ENCODE measurements around the gene CCDC88B.
"Not testable (repeated sequence)": the region's sequence is repeated elsewhere in the genome, so short reads cannot be mapped to it uniquely, and the experiment has no call there.

Gene CCDC88B

DNA sequence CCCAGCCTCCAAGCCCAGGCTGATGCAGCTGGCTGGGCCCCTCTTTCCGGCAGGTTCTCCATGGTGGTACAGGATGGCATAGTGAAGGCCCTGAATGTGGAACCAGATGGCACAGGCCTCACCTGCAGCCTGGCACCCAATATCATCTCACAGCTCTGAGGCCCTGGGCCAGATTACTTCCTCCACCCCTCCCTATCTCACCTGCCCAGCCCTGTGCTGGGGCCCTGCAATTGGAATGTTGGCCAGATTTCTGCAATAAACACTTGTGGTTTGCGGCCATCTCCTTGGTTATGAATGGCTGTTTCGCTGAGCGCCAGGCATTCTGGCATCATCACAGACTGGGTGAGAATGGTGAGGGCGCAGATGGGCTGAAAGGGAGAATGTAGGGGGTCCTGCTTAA is 18.5 kb upstream of the CCDC88B start:
- Mint-ChIP-seq H3K27ac (no peak overlapping the region), H3K4me3 (no peak overlapping the region), H3K27me3 (ENCODE audit: low read depth, poor library complexity) (no peaks in the 10 kb centered on the region), H3K36me3 (ENCODE audit: low read depth) (peaks cover 11% of the 10 kb centered on the region), H3K9me3 (no peaks in the 10 kb centered on the region), H3K4me1 (peaks cover 46% of the 10 kb centered on the region)
- TF ChIP-seq, protein P1, sequence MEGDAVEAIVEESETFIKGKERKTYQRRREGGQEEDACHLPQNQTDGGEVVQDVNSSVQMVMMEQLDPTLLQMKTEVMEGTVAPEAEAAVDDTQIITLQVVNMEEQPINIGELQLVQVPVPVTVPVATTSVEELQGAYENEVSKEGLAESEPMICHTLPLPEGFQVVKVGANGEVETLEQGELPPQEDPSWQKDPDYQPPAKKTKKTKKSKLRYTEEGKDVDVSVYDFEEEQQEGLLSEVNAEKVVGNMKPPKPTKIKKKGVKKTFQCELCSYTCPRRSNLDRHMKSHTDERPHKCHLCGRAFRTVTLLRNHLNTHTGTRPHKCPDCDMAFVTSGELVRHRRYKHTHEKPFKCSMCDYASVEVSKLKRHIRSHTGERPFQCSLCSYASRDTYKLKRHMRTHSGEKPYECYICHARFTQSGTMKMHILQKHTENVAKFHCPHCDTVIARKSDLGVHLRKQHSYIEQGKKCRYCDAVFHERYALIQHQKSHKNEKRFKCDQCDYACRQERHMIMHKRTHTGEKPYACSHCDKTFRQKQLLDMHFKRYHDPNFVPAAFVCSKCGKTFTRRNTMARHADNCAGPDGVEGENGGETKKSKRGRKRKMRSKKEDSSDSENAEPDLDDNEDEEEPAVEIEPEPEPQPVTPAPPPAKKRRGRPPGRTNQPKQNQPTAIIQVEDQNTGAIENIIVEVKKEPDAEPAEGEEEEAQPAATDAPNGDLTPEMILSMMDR (IDR thresholded peaks at IDR 0.05): no peak
- DNase-seq: no peak

DNA sequence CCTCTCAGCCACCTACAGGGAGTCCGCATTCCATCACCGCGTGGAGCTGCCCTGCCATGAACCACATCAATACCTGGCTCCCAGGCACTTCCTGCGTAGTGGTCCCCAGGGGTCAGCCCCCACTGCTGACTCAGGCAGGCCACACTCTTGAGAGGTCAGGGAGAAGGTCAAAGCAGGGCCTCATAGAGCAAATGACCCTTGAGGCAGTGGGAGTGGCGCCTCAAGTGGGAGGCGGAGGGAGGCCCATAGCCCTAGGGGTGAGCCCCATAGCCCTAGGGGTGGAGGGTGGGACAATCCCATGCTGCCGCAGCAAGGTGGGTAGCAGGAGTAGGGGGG is 17.1 kb upstream of the CCDC88B start:
- Mint-ChIP-seq H3K27me3 (ENCODE audit: low read depth, poor library complexity) (peaks cover 1% of the 10 kb centered on the region), H3K4me3 (no peak overlapping the region), H3K4me1 (peaks cover 38% of the 10 kb centered on the region), H3K36me3 (ENCODE audit: low read depth) (peaks cover 11% of the 10 kb centered on the region), H3K27ac (no peak overlapping the region), H3K9me3 (no peaks in the 10 kb centered on the region)
- TF ChIP-seq, protein P1 (IDR thresholded peaks at IDR 0.05): no peak
- no peak for DNase-seq

DNA sequence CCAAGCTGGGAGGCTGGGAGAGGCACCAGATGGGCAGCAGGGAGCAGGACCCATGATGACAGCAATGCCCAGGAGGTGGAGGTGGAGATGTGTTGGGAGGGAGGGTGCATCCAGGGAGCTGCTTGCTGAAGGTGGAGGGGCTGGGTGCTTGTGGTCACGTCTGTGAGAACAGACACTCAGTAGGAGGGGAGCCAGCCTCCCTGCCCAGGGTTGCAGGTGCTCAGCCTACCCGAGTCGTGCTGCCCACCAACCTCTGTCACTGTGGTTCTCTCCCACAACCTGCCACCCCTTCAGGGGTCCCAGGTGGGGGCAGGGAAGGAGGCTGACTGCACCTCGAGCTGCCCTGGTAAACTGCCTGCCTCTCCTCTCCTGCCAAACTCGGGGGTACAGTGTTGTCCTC is 16.6 kb upstream of the CCDC88B start:
- TF ChIP-seq, protein P1 (IDR thresholded peaks at IDR 0.05): no peak
- Mint-ChIP-seq H3K36me3 (ENCODE audit: low read depth) (peaks cover 11% of the 10 kb centered on the region), H3K4me1 (peaks cover 38% of the 10 kb centered on the region), H3K9me3 (no peaks in the 10 kb centered on the region), H3K27ac (peak overlapping the region; percentile 74), H3K27me3 (ENCODE audit: low read depth, poor library complexity) (peaks cover 3% of the 10 kb centered on the region), H3K4me3 (no peak overlapping the region)
- no peak for DNase-seq

DNA sequence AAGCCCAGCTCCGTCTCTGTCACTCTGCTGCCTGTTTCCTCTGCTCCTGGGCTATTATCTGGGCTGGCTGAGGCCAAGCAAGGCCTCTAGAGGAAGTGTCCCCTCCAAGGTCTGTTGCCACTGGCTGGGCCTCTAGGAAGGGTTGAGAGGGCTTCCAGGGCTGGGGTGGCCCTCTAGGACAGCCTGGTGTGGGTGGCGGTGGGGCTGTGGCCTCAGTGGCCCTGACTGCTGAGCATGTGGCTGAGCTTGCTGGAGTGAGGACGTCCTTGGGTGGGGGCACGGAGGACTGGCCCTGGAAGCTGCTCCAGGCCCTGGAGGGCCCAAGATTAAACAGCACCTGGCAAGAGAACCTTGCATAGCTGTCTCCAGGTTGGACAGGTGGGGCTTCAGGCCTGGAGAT is 16.0 kb upstream of the CCDC88B start:
- peaks cover 11% of the 10 kb centered on the region for H3K36me3 Mint-ChIP-seq (ENCODE audit: low read depth)
- DNase-seq; H3K27ac Mint-ChIP-seq; H3K9me3 Mint-ChIP-seq; H3K4me3 Mint-ChIP-seq; H3K27me3 Mint-ChIP-seq (ENCODE audit: low read depth, poor library complexity): not testable (repeated sequence)
- peaks cover 37% of the 10 kb centered on the region for H3K4me1 Mint-ChIP-seq

DNA sequence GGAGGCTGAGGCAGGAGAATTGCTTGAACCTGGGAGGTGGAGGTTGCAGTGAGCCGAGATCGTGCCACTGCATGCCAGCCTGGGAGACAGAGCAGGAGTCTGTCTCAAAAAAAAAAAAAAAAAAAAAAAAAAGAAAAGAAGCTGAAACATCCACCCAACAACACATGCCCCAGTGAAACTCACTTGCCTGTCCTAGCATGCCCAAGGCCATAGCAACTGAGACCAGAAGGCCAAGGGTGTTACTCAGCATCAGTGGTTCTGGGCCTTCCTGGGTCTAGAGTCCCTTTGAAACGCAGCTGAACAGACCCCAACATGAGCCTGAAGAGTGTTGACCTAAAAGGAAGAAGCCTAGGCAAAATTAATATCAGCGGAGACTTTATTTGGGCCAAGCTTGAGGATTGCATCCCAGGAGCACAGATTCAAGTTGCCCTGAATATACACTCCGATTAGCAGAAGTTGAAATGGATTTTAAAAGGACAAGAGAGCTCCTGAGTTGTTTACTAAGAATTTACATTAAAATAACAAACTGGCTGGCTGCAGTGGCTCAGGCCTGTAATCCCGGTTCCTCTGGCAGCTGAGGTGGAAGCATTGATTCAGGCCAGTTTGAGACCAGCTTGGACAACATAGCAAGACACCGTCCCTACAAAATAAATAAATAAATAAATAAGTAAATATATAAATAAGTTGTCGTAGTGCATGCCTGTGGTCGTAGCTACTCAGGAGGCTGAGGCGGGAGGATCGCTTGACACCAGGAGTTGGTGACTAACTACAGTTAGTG is 15.1 kb upstream of the CCDC88B start:
- H3K27me3 Mint-ChIP-seq (ENCODE audit: low read depth, poor library complexity): peaks cover 3% of the 10 kb centered on the region
- TF ChIP-seq, protein P1 (IDR thresholded peaks at IDR 0.05): no peak
- H3K27ac Mint-ChIP-seq: no peak overlapping the region
- H3K9me3 Mint-ChIP-seq: no peaks in the 10 kb centered on the region
- no peak overlapping the region for H3K4me3 Mint-ChIP-seq
- H3K36me3 Mint-ChIP-seq (ENCODE audit: low read depth): peaks cover 11% of the 10 kb centered on the region
- peaks cover 37% of the 10 kb centered on the region for H3K4me1 Mint-ChIP-seq
- no peak for DNase-seq

DNA sequence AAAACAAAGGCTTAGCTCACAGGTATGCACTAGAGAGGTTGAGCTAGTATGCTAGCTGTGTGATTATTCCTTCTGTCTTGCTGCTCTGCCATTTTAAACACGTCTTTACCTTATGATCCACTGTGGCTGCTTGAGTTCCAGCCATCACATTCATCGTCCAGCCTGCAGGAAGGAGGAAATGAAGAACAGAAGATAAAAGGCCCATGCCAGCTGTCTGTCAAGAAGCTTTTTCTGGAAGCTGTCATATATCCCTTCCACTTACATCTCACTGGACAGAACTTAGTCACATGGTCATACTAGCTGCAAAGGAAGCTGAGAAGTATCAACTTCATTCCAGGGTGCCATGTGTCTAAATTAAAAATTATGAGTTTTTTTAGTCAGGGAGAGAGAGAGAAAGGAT is 12.6 kb upstream of the CCDC88B start:
- TF ChIP-seq, protein P1 (IDR thresholded peaks at IDR 0.05): no peak
- Mint-ChIP-seq H3K4me1 (peaks cover 33% of the 10 kb centered on the region), H3K36me3 (ENCODE audit: low read depth) (no peaks in the 10 kb centered on the region), H3K27me3 (ENCODE audit: low read depth, poor library complexity) (peaks cover 3% of the 10 kb centered on the region), H3K4me3 (no peak overlapping the region), H3K27ac (no peak overlapping the region), H3K9me3 (no peaks in the 10 kb centered on the region)
- DNase-seq: no peak

Data from nephron progenitor cell (in vitro differentiated cells).